NCI-H526 treated with DMSO at 0.1 percent for 48 hours (cell line): ENCODE data around the gene GPR84.

Source experiments
- DNase-seq: peaks from one replicate; lab custom pipeline; 2025; lab: John Stamatoyannopoulos, UW

The GPR84 gene

GRCh38 chr12:54392485-54393206 is 28.4 kb upstream of the GPR84 start:
- DNase-seq = no peak

- peak; percentile 31 for DNase-seq
Measured at GRCh38 chr12:54390668-54391551, 26.6 kb upstream of the GPR84 start.

DNA sequence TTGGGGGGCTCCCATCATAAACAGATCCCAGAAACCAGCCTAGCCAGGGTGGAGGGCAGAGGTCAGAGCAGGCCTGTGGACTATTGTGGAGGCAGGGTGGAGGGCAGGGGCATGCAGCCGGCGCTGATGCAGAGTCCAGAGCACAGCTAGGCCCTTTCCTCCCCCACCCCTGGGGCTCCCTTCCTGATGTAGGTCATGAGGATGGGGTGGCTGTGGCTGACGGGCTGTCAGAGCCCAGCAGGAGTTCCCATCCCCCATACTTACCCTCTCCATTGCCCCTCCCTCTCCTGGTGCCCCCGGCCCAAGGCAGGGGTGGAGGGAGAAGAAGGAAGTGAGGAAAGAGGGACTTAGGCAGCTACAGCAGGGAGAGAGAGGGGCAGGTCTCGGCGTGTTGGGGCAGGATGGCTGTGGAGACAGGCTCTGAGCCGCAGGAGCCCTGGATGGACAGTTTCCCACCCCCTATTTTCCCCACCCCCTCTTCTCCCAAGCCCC is 25.9 kb upstream of the GPR84 start:
- DNase-seq = peak; percentile 20

DNA sequence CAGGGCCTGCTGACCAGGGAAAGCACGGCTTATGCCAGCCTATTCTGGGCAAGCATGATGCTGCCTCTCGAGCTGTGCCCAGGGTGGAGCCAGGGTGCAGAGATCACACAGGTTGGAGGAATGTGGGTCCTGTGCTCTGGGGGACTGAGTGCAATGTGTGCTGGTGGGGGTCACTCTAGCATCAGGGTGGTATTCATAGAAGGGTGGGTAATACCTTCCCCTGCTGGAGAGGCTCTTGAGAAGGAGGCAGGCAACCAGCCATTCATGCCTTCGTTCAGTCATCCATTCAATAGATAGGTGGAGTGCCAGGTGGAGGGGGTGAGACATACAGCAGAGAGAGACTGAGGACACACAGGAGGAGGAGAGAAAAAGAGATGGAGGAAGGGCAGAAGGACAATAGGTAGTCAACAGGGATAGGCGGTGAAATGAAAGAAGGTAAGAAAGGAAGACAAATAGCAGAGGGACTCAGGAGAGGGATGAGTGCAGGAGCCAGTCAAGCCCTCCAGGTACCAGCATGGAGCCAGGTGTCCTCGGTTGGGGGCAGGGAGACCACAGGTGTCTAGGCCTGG is 25.4 kb upstream of the GPR84 start:
- DNase-seq = no peak

GRCh38 chr12:54389134-54389508 is 24.8 kb upstream of the GPR84 start:
- DNase-seq = no peak

DNA sequence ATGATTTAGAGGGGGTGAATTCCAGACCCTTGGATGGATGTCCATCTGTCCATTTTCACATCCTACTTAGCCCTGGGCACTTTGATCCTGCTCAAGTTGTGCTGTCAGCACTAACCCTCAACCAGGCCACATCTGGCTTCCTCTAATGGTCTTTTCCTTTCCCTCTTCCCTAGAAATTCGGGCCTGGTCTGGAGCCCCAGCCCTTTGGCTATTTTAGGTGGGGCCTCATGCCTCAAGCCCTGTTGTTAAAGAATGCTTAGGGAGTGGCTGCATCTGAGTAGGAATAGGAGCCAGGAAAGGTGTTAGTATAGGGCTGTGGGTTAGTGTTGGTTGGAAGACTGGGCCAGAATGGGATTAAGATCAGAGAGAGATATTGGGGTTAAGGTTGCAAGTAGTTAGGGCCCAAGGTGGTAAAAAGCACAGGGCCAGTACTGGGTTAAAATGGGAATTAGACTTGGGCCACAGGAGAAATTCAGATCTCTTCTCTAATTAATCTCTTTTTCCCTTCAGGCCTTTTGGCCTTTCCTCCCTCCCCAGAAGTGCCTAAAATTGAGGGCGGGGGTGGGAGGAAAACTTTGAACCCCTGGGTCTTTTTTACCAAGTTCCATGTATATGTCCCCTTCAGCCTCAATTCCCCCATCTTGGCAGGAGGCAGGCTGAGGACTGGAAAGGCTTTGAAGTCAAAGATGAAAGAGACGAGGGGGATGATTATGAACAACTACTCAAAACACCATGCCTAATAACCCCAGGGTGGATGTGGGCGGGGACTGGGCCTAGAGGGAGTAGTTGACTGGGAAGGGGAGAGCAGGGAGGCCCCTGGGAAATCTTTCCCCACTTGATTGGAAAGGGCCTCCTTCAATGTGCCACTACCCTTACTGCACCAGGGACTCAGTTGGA is 24.2 kb upstream of the GPR84 start:
- DNase-seq = no peak

DNA sequence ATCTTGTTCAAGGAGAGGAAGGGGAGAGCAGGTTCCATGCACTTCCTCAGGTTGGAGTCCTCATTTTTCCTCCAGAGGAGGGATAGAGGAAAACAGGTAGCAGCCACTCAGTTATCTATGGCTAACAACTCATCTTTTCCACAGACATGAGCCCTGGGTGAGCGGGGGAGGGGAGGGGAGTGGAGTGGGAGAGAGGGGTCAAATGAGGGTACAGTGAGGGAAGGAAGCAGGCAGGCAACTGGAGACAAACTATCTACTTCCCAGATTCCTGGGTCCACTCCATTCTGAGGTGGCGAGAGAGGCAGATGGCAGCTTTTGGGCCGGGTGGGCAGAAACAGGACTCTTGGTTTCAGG is 22.8 kb upstream of the GPR84 start:
- DNase-seq = no peak

GRCh38 chr12:54386403-54387113 is 22.3 kb upstream of the GPR84 start:
- no peak for DNase-seq

DNA sequence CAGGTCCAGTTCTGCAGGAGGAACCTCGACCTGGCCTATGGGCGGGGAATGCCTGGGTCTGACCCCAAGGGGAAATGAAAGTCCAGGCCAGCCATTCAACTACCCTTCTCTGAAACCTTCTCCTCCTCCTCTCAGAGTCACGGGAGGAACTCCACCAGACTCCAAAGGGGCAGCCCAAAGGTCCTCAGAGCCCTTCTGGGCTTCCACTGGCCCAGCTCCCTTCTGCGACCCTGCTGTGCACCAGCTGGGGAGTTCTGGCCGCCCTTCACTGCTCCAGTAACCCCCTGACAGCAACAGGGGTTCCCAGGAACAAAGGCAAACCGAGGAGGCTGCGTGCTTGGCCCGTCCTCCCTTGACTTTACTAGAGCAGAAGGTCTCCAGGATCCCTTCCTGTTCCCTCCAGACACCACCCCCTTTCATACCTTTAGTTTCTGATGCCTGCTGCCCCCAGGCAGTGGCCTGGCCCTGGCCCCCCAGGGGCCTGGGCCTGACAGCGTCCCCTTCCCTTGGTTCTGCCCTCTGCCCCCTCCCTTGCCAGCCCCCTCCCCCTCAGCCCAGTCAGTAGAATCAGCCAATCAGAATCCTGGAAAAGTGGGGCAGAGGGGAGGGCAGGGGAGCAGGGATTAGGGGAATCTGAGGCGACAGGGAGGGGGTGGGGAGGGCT is 21.1 kb upstream of the GPR84 start:
- DNase-seq = no peak

GRCh38 chr12:54384591-54385041 is 20.3 kb upstream of the GPR84 start, which contains the start of gene ZNF385A:
Gene ZNF385A (minus strand): TSS chr12:54384733. CDS start chr12:54384514, 219 bp downstream.
- no peak for DNase-seq

- no peak for DNase-seq
Measured at GRCh38 chr12:54383041-54383609, 18.8 kb upstream of the GPR84 start.

DNA sequence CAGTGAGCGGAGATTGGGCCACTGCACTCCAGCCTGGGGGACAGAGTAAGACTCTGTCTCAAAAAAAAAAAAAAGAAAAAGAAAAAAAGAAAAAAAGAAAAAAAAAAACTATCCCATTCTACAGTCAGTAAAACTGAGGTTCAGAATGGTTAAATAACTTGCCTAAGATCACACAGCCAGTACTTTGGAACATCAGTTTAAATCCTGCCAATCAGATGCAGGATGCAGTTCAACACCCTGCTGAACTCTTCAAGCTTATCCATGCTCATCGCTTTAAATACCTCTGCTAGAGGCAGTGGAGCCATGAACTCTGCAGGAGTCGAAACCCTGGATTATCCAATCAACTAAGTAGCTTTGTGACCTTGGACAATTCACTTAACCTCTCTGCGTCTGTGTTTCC is 16.9 kb upstream of the GPR84 start:
- no peak for DNase-seq

GRCh38 chr12:54379398-54380201 is 15.3 kb upstream of the GPR84 start:
- peak; percentile 72 for DNase-seq

DNA sequence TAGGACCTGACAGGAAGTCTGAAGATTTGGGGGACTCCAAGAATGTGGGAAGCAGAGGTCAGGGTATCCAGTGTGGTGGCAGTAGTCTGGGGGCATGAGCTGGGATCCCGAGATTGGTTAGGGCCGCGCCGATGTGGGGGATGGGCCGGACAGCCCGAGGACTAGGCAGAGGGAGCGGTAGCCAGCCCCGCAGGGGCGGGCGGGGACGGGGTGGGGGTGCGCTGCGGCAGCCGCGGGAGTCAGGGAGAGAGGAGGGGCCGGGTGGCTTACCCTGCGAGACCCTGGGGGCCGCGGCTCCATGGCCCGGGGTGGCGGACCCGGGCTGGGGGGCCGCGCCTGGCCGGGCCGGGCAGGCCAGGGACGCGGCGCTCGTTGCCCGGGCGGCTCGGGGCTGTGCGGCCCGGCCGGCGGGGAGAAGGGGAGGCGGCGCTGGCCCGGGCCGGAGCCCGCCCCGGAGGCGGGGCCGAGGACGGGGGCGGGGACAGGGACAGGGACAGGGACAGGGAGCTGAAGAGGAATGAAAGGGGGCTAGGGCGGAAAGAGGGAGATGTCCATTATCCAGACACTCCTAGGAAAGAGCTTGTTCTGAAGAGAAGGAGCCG is 14.6 kb upstream of the GPR84 start:
- peak; percentile 8 for DNase-seq

DNA sequence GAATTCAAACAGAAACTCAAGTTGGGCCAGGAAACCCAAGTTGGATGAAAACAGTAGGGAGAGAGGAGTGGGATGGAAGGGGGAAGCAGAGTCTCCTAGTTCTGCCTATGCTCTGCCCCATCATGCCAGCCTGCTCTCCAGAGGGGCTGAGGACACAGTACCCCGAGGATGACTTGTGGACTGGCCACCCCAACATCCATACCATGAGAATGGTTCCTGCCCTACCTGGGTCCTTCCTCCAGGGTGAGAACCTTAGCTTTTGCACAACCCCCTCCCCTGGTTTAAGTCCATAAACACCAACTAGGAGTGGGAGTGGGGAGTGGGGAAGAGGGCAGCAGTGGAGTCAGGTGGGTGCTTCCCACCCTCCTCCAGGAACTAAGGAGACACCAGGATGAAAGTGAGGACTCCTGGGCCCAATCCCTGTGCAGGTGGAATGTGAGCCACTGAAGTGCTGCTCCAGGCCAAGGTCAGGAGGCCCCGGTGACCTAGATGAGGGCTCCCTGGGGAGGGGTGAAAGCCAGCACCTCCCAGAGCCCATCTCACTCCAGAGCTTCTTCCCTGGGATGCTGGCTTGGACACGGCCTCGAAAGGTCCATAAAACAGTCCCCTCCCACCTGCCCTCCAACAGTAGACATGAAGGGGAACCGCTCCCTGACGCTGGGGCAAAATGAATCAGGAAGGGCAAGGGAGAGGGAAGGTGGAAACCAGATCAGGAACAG is 13.7 kb upstream of the GPR84 start:
- DNase-seq = no peak

GRCh38 chr12:54377007-54377406 is 12.7 kb upstream of the GPR84 start:
- DNase-seq = no peak

DNA sequence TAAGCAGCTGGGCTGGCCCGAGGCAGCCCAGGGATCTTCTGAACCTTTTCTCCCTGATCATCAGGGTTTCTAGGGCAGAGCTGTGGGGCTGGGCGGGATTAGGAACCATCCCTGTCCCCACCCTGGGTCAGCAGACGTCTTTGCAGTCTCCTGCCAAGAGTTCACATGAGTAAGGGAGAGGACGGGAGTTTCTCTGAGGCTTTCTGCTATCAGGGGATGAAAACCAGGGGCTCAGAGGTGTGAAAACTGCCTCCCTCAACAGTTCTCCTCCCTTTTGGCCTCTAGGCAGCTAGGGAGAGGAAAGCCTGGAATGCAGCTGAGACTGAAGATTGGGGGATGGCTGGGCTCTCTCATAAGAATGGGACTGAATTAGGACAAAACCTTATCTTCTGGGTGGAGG is 12.3 kb upstream of the GPR84 start:
- DNase-seq = no peak

DNA sequence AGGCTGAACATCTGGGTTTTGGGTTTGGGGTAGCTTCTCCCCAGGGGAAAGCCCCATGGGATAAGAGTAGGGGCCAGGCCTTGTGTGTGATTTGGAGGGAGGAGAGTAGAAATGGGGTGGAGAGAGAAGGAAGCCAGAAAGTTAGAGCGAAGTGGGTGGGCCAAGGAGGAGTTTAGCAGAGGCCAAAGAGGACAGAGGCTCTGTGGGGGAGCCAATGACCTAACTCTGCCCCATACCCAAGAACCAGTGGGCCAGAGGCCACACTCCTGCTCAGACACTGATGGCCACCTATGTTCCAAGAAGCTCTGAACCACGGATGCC is 10.9 kb upstream of the GPR84 start:
- DNase-seq = no peak
